ENCODE measurements around the gene ADAMTS17.

The ADAMTS17 gene

DNA sequence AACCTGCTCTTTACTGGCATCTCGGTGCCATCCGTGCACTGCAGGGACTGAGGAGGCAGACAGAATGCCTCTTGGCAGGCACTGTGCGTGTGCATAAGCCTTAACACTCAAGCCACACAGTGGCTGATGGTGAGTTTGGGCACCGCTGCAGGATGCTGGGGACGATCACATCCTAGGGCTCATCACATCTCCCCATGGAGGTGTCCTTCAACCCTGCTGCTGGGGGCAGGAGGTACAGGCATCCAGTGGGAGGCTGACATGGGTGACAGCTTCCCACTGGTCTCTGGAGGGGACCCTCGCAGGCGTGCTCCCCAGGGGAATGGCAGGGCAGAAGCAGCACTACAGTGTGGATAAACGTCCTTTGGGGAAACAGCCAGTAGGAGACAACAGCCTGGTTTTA lies 190.9 kb downstream of the ADAMTS17 start:
- H3K4me1 ChIP-seq, result no peaks in the 10 kb centered on the region
- no peaks in the 10 kb centered on the region for H3K27me3 ChIP-seq (ENCODE audit: control insufficient read depth, insufficient read depth, low read length)
- no peak overlapping the region for H3K27ac ChIP-seq
- no peaks in the 10 kb centered on the region for H3K79me2 ChIP-seq
- H3K36me3 ChIP-seq (ENCODE audit: control insufficient read depth, insufficient read depth, low read length), result no peaks in the 10 kb centered on the region
- TF ChIP-seq CTCF (IDR thresholded peaks at IDR 0.05), result no peak
- peaks cover 4% of the 10 kb centered on the region for H3K9me3 ChIP-seq (ENCODE audit: control insufficient read depth, low read length)
- H3K4me2 ChIP-seq (ENCODE audit: low read length), result no peak overlapping the region
- H3K4me3 ChIP-seq (ENCODE audit: low read depth, low read length), result no peak overlapping the region
- H3K9ac ChIP-seq, result no peak overlapping the region
- no peak overlapping the region for H2AFZ ChIP-seq

GRCh38 chr15:100147828-100148227 lies 193.9 kb downstream of the ADAMTS17 start:
- Histone ChIP-seq H3K4me1 (no peaks in the 10 kb centered on the region), H3K4me2 (ENCODE audit: low read length) (no peak overlapping the region), H3K9ac (no peak overlapping the region), H2AFZ (no peak overlapping the region), H3K27ac (no peak overlapping the region), H3K9me3 (ENCODE audit: control insufficient read depth, low read length) (peaks cover 4% of the 10 kb centered on the region), H3K27me3 (ENCODE audit: control insufficient read depth, insufficient read depth, low read length) (no peaks in the 10 kb centered on the region), H3K4me3 (ENCODE audit: low read depth, low read length) (no peak overlapping the region), H3K36me3 (ENCODE audit: control insufficient read depth, insufficient read depth, low read length) (no peaks in the 10 kb centered on the region), H3K79me2 (no peaks in the 10 kb centered on the region)
- no peak for TF ChIP-seq CTCF (IDR thresholded peaks at IDR 0.05)

- no peak for TF ChIP-seq CTCF (IDR thresholded peaks at IDR 0.05)
- H3K4me1 ChIP-seq, result no peaks in the 10 kb centered on the region
- no peaks in the 10 kb centered on the region for H3K27me3 ChIP-seq (ENCODE audit: control insufficient read depth, insufficient read depth, low read length)
- no peaks in the 10 kb centered on the region for H3K9me3 ChIP-seq (ENCODE audit: control insufficient read depth, low read length)
- no peak overlapping the region for H3K4me2 ChIP-seq (ENCODE audit: low read length)
- no peak overlapping the region for H3K9ac ChIP-seq
- no peaks in the 10 kb centered on the region for H3K36me3 ChIP-seq (ENCODE audit: control insufficient read depth, insufficient read depth, low read length)
- no peak overlapping the region for H3K4me3 ChIP-seq (ENCODE audit: low read depth, low read length)
- H2AFZ ChIP-seq, result no peak overlapping the region
- no peaks in the 10 kb centered on the region for H3K79me2 ChIP-seq
- H3K27ac ChIP-seq, result no peak overlapping the region
These were observed 198.4 kb downstream of the ADAMTS17 start for GRCh38 chr15:100143378-100143777.

DNA sequence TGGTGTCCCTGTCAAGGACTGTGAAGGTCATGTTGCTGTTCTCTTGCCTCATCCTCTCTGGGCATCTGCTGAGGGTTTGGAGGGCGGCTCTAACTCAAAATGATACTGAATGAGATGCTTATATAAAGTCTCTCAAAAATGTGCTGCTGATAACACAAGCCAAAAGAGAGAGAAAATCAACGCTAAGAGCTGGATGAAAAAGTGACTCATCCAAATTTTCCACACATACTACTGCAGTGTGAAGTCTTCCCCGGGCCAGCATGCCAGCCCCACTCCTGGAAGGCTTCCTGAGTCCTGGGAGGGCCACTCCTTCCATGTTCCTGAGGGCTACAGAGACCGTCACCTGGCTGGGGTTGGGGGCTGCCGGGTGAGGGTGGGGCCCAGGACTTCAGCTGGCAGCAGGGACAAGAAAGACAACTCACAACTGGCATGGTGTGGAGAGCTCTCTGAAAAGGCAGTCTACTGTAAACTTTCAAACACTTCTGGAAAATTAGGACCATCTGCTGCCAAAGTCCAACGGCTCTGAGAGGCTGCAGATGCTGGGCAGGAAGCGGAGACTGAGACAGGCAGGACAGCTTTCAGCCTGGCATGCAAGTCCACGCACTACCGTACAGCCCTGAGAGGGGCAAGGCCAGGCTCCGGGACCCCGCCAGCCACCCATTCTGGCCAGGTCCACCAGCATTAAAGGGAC lies 200.3 kb downstream of the ADAMTS17 start:
- Histone ChIP-seq H3K9me3 (ENCODE audit: control insufficient read depth, low read length) (no peaks in the 10 kb centered on the region), H3K4me1 (no peaks in the 10 kb centered on the region), H3K27ac (no peak overlapping the region), H3K79me2 (no peaks in the 10 kb centered on the region), H3K36me3 (ENCODE audit: control insufficient read depth, insufficient read depth, low read length) (no peaks in the 10 kb centered on the region), H2AFZ (no peak overlapping the region), H3K4me2 (ENCODE audit: low read length) (no peak overlapping the region), H3K27me3 (ENCODE audit: control insufficient read depth, insufficient read depth, low read length) (no peaks in the 10 kb centered on the region), H3K9ac (no peak overlapping the region), H3K4me3 (ENCODE audit: low read depth, low read length) (no peak overlapping the region)
- no peak for TF ChIP-seq CTCF (IDR thresholded peaks at IDR 0.05)
